Liver (tissue), 9 donors: Measurements from ENCODE around the gene CCDC88C. TPM values are rescaled to one million over a fixed set of nuclear protein-coding genes. Genes with fewer than 3 reads are reported as not detected.

Experiments
- DNase-seq: peaks from one replicate; pipeline ENCODE4 v3.0.0-alpha.2; 2017; ENCODE audit warnings: low spot score
- H3K27ac ChIP-seq, 2 donors: one replicate each; pipeline ENCODE4 v1.7.0; 2013; ENCODE audit warnings: inconsistent platforms in 2 of 2, low read length in 2 of 2, control low read depth in 1 of 2, low read depth in 1 of 2, mild to moderate bottlenecking in 1 of 2
- H3K27me3 ChIP-seq, 4 donors: one replicate each; pipeline versions ENCODE4 v1.6.1 to v1.7.0; 2013; ENCODE audit warnings: low read length in 3 of 4, inconsistent platforms in 1 of 4, mild to moderate bottlenecking in 1 of 4, moderate library complexity in 1 of 4; ENCODE audit not compliant: control insufficient read depth in 4 of 4, insufficient read depth in 4 of 4
- H3K36me3 ChIP-seq, 4 donors: one replicate each; pipeline versions ENCODE4 v1.6.1 to v1.7.0; 2013; ENCODE audit warnings: low read length in 3 of 4, mild to moderate bottlenecking in 3 of 4, low read depth in 1 of 4, moderate library complexity in 1 of 4; ENCODE audit not compliant: control insufficient read depth in 4 of 4, insufficient read depth in 3 of 4
- H3K4me1 ChIP-seq, 4 donors: one replicate each; pipeline versions ENCODE4 v1.6.1 to v1.7.0; 2013; ENCODE audit warnings: low read length in 3 of 4, mild to moderate bottlenecking in 3 of 4, moderate library complexity in 1 of 4; ENCODE audit not compliant: control insufficient read depth in 4 of 4, insufficient read depth in 4 of 4
- H3K4me3 ChIP-seq, 3 donors: one replicate each; pipeline versions ENCODE4 v1.6.1 to v1.7.0; 2013; ENCODE audit warnings: low read length in 3 of 3, control low read depth in 1 of 3, low read depth in 1 of 3, mild to moderate bottlenecking in 1 of 3
- H3K9ac ChIP-seq, 2 donors: one replicate each; pipeline ENCODE4 v1.7.0; 2013; ENCODE audit warnings: low read length in 2 of 2, mild to moderate bottlenecking in 2 of 2, moderate library complexity in 2 of 2, control low read depth in 1 of 2, low read depth in 1 of 2
- H3K9me3 ChIP-seq, 4 donors: one replicate each; pipeline versions ENCODE4 v1.6.1 to v1.7.0; 2013; ENCODE audit warnings: low read length in 3 of 4; ENCODE audit not compliant: control insufficient read depth in 4 of 4
- EGR1 ChIP-seq, 2 donors: IDR thresholded peaks; 2 replicates each; pipeline ENCODE4 v1.6.1; 2016 to 2018; ENCODE audit warnings: antibody characterized with exemption in 2 of 2, low read depth in 2 of 2
- FOXA1 ChIP-seq: IDR thresholded peaks from 2 replicates; pipeline ENCODE4 v1.6.1; 2016; ENCODE audit warnings: antibody characterized with exemption
- FOXA2 ChIP-seq: IDR thresholded peaks from 2 replicates; pipeline ENCODE4 v1.6.1; 2016; ENCODE audit warnings: antibody characterized with exemption
- GABPA ChIP-seq, 2 donors: IDR thresholded peaks in 1 of 2; conservative IDR thresholded peaks in 1 of 2; 2 replicates each; pipeline ENCODE4 v1.6.1; 2016; ENCODE audit warnings: antibody characterized with exemption in 2 of 2, mild to moderate bottlenecking in 1 of 2, moderate library complexity in 1 of 2
- HNF4A ChIP-seq, 2 donors: conservative IDR thresholded peaks; 2 replicates each; pipeline ENCODE4 v1.6.1; 2016; ENCODE audit warnings: antibody characterized with exemption in 2 of 2, mild to moderate bottlenecking in 2 of 2
- HNF4G ChIP-seq: IDR thresholded peaks from 2 replicates; pipeline ENCODE4 v1.6.1; 2016; ENCODE audit warnings: antibody characterized with exemption
- JUND ChIP-seq, 2 donors: IDR thresholded peaks; 2 replicates each; pipeline ENCODE4 v1.6.1; 2016; ENCODE audit warnings: antibody characterized with exemption in 2 of 2
- NR2F2 ChIP-seq: IDR thresholded peaks from 2 replicates; pipeline ENCODE4 v1.6.1; 2016; ENCODE audit warnings: antibody characterized with exemption
- RAD21 ChIP-seq, 2 donors: IDR thresholded peaks; 2 replicates each; pipeline ENCODE4 v1.6.1; 2016; ENCODE audit warnings: antibody characterized with exemption in 2 of 2, mild to moderate bottlenecking in 2 of 2
- RXRA ChIP-seq, 2 donors: IDR thresholded peaks; 2 replicates each; pipeline ENCODE4 v1.6.1; 2017 to 2018; ENCODE audit warnings: antibody characterized with exemption in 2 of 2, mild to moderate bottlenecking in 1 of 2
- SP1 ChIP-seq: IDR thresholded peaks from 2 replicates; pipeline ENCODE4 v1.6.1; 2018; ENCODE audit warnings: antibody characterized with exemption, mild to moderate bottlenecking
- TAF1 ChIP-seq: conservative IDR thresholded peaks from 2 replicates; pipeline ENCODE4 v1.6.1; 2016; ENCODE audit warnings: antibody characterized with exemption, mild to moderate bottlenecking
- YY1 ChIP-seq: IDR thresholded peaks from 2 replicates; pipeline ENCODE4 v1.6.1; 2016; ENCODE audit warnings: antibody characterized with exemption, mild to moderate bottlenecking
- WGBS: extraction: QIAGEN DNeasy Blood & Tissue Kit; methylation state at CpG from one replicate; pipeline ENCODE4 v1.1.7; 2013; 5-methylcytosine and 5-hydroxymethylcytosine counted together
- polyA plus RNA-seq, 2 donors: library from polyadenylated mRNA; stranded (reverse) in 1 of 2; unstranded in 1 of 2; fragments of 200-250 nt in 1 of 2; fragments of >200 nt in 1 of 2; fragmentation: Nextera tagmentation in 1 of 2; extraction: Ambion mirVana in 1 of 2; gene quantifications; one replicate each; pipeline versions ENCODE4 v1.2.1 to v1.2.3, GENCODE V29; 2013 to 2015
- total RNA-seq, 2 donors: library from RNA; depleted of rRNA; stranded (reverse); fragments of >200 nt; gene quantifications; one replicate each; pipeline ENCODE4 v1.2.3, GENCODE V29; 2014
- TF ChIP-seq, protein P1 (sequence below): IDR thresholded peaks from 2 replicates; pipeline ENCODE4 v1.6.1; 2016; ENCODE audit warnings: antibody characterized with exemption
- TF ChIP-seq, protein P2 (sequence below): IDR thresholded peaks from 2 replicates; pipeline ENCODE4 v1.6.1; 2016; ENCODE audit warnings: antibody characterized with exemption
- TF ChIP-seq, protein P3 (sequence below): IDR thresholded peaks from 2 replicates; pipeline ENCODE4 v1.6.1; 2016; ENCODE audit warnings: antibody characterized with exemption, mild to moderate bottlenecking
- TF ChIP-seq, protein P4 (sequence below): IDR thresholded peaks from 2 replicates; pipeline ENCODE4 v1.6.1; 2016; ENCODE audit warnings: antibody characterized with exemption
- TF ChIP-seq, protein P5 (sequence below): fragments of 150-350 bp; IDR thresholded peaks from 2 replicates; pipeline ENCODE4 v1.5.1; 2017; ENCODE audit warnings: improper control_type of control experiment, low read depth, low read length; ENCODE audit not compliant: missing input control
- donor health status: healthy.
- donor health status: healthy.
- donor health status: healthy.
- donor health status: healthy.
- donor health status: healthy.

Gene CCDC88C
- total and polyA plus RNA-seq, 4 donors = 1.3 to 10.8 (median 4.0) TPM

DNA sequence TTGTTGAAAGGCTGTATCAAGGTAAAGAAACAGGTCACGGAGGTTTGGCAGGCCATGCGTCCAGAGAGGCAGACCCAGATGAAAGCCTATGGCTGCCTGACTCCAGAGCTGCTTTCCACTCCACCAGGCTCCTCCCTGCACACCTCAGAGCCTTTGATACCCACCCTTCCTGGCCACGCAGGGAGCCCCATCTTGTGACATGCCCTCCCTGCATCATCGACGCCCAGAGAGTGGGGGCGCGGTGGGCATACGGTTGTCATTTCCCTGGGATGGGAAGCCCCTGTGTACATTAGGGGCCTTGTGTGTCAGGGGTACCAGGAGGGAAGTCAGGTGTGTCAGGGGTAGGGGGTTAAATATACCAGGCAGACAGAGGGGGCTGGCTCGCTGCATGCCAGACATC, 142.8 kb downstream of the CCDC88C start:
- no peak overlapping the region for H3K4me3 ChIP-seq
- no peak for DNase-seq
- H3K4me1 ChIP-seq = peaks cover 0 to 3% (median 2%) of the 10 kb centered on the region in 4 donors
- H3K9me3 ChIP-seq = no peaks in the 10 kb centered on the region
- peaks cover 0 to 15% (median 8%) of the 10 kb centered on the region in 4 donors for H3K36me3 ChIP-seq
- no peaks in the 10 kb centered on the region for H3K27me3 ChIP-seq
- no peak overlapping the region for H3K9ac ChIP-seq
- WGBS = 96% methylated on average over 9 of the region's 9 CpGs
- no peak overlapping the region for H3K27ac ChIP-seq
- no peak for TF ChIP-seq YY1
- no peak for TF ChIP-seq EGR1 (IDR thresholded peaks at IDR 0.05; ENCODE audit: low read depth in 2 of 2)
- TF ChIP-seq, protein P1, sequence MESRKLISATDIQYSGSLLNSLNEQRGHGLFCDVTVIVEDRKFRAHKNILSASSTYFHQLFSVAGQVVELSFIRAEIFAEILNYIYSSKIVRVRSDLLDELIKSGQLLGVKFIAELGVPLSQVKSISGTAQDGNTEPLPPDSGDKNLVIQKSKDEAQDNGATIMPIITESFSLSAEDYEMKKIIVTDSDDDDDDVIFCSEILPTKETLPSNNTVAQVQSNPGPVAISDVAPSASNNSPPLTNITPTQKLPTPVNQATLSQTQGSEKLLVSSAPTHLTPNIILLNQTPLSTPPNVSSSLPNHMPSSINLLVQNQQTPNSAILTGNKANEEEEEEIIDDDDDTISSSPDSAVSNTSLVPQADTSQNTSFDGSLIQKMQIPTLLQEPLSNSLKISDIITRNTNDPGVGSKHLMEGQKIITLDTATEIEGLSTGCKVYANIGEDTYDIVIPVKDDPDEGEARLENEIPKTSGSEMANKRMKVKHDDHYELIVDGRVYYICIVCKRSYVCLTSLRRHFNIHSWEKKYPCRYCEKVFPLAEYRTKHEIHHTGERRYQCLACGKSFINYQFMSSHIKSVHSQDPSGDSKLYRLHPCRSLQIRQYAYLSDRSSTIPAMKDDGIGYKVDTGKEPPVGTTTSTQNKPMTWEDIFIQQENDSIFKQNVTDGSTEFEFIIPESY = no peak
- TF ChIP-seq NR2F2 = no peak
- TF ChIP-seq, protein P2, sequence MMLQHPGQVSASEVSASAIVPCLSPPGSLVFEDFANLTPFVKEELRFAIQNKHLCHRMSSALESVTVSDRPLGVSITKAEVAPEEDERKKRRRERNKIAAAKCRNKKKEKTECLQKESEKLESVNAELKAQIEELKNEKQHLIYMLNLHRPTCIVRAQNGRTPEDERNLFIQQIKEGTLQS = no peak
- TF ChIP-seq JUND (IDR thresholded peaks at IDR 0.05) = no peak
- TF ChIP-seq, protein P3, sequence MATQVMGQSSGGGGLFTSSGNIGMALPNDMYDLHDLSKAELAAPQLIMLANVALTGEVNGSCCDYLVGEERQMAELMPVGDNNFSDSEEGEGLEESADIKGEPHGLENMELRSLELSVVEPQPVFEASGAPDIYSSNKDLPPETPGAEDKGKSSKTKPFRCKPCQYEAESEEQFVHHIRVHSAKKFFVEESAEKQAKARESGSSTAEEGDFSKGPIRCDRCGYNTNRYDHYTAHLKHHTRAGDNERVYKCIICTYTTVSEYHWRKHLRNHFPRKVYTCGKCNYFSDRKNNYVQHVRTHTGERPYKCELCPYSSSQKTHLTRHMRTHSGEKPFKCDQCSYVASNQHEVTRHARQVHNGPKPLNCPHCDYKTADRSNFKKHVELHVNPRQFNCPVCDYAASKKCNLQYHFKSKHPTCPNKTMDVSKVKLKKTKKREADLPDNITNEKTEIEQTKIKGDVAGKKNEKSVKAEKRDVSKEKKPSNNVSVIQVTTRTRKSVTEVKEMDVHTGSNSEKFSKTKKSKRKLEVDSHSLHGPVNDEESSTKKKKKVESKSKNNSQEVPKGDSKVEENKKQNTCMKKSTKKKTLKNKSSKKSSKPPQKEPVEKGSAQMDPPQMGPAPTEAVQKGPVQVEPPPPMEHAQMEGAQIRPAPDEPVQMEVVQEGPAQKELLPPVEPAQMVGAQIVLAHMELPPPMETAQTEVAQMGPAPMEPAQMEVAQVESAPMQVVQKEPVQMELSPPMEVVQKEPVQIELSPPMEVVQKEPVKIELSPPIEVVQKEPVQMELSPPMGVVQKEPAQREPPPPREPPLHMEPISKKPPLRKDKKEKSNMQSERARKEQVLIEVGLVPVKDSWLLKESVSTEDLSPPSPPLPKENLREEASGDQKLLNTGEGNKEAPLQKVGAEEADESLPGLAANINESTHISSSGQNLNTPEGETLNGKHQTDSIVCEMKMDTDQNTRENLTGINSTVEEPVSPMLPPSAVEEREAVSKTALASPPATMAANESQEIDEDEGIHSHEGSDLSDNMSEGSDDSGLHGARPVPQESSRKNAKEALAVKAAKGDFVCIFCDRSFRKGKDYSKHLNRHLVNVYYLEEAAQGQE = no peak
- TF ChIP-seq, protein P4, sequence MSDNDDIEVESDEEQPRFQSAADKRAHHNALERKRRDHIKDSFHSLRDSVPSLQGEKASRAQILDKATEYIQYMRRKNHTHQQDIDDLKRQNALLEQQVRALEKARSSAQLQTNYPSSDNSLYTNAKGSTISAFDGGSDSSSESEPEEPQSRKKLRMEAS = no peak
- TF ChIP-seq GABPA (IDR thresholded peaks at IDR 0.05 in 1 of 2, conservative IDR thresholded peaks at IDR 0.05 in 1 of 2) = no peak
- TF ChIP-seq SP1 = no peak
- no peak for TF ChIP-seq TAF1
- TF ChIP-seq RXRA (IDR thresholded peaks at IDR 0.05) = no peak
- no peak for TF ChIP-seq HNF4A (conservative IDR thresholded peaks at IDR 0.05)
- no peak for TF ChIP-seq HNF4G
- TF ChIP-seq, protein P5, sequence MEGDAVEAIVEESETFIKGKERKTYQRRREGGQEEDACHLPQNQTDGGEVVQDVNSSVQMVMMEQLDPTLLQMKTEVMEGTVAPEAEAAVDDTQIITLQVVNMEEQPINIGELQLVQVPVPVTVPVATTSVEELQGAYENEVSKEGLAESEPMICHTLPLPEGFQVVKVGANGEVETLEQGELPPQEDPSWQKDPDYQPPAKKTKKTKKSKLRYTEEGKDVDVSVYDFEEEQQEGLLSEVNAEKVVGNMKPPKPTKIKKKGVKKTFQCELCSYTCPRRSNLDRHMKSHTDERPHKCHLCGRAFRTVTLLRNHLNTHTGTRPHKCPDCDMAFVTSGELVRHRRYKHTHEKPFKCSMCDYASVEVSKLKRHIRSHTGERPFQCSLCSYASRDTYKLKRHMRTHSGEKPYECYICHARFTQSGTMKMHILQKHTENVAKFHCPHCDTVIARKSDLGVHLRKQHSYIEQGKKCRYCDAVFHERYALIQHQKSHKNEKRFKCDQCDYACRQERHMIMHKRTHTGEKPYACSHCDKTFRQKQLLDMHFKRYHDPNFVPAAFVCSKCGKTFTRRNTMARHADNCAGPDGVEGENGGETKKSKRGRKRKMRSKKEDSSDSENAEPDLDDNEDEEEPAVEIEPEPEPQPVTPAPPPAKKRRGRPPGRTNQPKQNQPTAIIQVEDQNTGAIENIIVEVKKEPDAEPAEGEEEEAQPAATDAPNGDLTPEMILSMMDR = no peak
- no peak for TF ChIP-seq FOXA1
- TF ChIP-seq FOXA2 = no peak

DNA sequence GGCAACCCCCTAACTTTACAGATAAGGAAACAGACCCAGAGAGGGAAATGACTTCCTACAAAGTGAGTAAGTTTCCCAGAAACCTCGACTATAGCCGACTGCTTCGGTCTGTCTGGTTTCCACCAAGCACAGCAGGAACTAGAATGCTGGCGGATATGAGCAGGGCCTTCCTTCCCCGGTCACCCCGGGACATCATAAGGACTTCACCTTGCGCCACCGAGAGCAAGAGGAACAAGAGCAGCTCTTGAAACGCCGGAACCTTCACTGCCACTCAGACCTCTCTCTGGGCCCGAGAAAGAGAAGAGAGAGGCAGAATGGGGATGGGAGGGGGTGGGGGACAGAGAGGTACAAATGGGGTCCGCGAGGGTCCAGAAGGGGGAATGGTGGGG, 143.7 kb downstream of the CCDC88C start:
- DNase-seq = no peak
- H3K27ac ChIP-seq = no peak overlapping the region
- no peak overlapping the region for H3K4me3 ChIP-seq
- H3K9ac ChIP-seq = no peak overlapping the region
- H3K9me3 ChIP-seq = no peaks in the 10 kb centered on the region
- H3K4me1 ChIP-seq = peaks cover 0 to 3% (median 2%) of the 10 kb centered on the region in 4 donors
- WGBS = 89% methylated on average over 13 of the region's 13 CpGs
- peaks cover 0 to 15% (median 6%) of the 10 kb centered on the region in 4 donors for H3K36me3 ChIP-seq
- TF ChIP-seq JUND (IDR thresholded peaks at IDR 0.05) (no peak), HNF4G (no peak), SP1 (no peak), RAD21 (IDR thresholded peaks at IDR 0.05) (no peak), NR2F2 (no peak), FOXA2 (no peak), FOXA1 (no peak), EGR1 (IDR thresholded peaks at IDR 0.05; ENCODE audit: low read depth in 2 of 2) (no peak), YY1 (no peak), GABPA (IDR thresholded peaks at IDR 0.05 in 1 of 2, conservative IDR thresholded peaks at IDR 0.05 in 1 of 2) (no peak)
- TF ChIP-seq, protein P1 = no peak
- TF ChIP-seq, protein P3 = no peak
- TF ChIP-seq, protein P2 = no peak
- H3K27me3 ChIP-seq = no peaks in the 10 kb centered on the region
